Measurements from ENCODE around the gene CCDC159. TPM values are rescaled to one million over a fixed set of nuclear protein-coding genes. Genes with fewer than 3 reads are reported as not detected.
"Not testable (repeated sequence)": the region's sequence is repeated elsewhere in the genome, so short reads cannot be mapped to it uniquely, and the experiment has no call there.

CCDC159 gene
- total RNA-seq = 10 to 100 TPM; 15.1 to 21.8 TPM

- TF ChIP-seq, protein P1, sequence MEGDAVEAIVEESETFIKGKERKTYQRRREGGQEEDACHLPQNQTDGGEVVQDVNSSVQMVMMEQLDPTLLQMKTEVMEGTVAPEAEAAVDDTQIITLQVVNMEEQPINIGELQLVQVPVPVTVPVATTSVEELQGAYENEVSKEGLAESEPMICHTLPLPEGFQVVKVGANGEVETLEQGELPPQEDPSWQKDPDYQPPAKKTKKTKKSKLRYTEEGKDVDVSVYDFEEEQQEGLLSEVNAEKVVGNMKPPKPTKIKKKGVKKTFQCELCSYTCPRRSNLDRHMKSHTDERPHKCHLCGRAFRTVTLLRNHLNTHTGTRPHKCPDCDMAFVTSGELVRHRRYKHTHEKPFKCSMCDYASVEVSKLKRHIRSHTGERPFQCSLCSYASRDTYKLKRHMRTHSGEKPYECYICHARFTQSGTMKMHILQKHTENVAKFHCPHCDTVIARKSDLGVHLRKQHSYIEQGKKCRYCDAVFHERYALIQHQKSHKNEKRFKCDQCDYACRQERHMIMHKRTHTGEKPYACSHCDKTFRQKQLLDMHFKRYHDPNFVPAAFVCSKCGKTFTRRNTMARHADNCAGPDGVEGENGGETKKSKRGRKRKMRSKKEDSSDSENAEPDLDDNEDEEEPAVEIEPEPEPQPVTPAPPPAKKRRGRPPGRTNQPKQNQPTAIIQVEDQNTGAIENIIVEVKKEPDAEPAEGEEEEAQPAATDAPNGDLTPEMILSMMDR (IDR thresholded peaks at IDR 0.05) = no peak
- peaks cover 6% of the 10 kb centered on the region for H3K36me3 ChIP-seq
- peak; percentile 95 for ATAC-seq (ENCODE audit: insufficient number of reproducible peaks, low FRiP score, low read depth)
- H3K4me3 ChIP-seq = peak within 1 kb of the TSS; percentile 83
- DNase-seq (ENCODE audit: low spot score) = peak; percentile 95
- no peaks in the 10 kb centered on the region for H3K9me3 ChIP-seq
- H3K27ac ChIP-seq = peak within 1 kb of the TSS; percentile 83 to 87
- no peaks in the 10 kb centered on the region for H3K27me3 ChIP-seq (replicated peaks; ENCODE audit: insufficient read depth)
- H3K4me1 ChIP-seq (ENCODE audit: control insufficient read depth in 1 of 2, low read depth in 2 of 2) = peaks cover 18 to 37% of the 10 kb centered on the region in 2 donors
Measured at GRCh38 chr19:11346104-11346940, at the start of gene CCDC159, which contains the start of gene TMEM205. Gene CCDC159, plus strand, starts transcription at chr19:11346519. Its CDS starts 88 bp downstream, at chr19:11346607. Gene TMEM205, minus strand, starts transcription at chr19:11346268. Its CDS starts 649 bp downstream, at chr19:11345619.

DNA sequence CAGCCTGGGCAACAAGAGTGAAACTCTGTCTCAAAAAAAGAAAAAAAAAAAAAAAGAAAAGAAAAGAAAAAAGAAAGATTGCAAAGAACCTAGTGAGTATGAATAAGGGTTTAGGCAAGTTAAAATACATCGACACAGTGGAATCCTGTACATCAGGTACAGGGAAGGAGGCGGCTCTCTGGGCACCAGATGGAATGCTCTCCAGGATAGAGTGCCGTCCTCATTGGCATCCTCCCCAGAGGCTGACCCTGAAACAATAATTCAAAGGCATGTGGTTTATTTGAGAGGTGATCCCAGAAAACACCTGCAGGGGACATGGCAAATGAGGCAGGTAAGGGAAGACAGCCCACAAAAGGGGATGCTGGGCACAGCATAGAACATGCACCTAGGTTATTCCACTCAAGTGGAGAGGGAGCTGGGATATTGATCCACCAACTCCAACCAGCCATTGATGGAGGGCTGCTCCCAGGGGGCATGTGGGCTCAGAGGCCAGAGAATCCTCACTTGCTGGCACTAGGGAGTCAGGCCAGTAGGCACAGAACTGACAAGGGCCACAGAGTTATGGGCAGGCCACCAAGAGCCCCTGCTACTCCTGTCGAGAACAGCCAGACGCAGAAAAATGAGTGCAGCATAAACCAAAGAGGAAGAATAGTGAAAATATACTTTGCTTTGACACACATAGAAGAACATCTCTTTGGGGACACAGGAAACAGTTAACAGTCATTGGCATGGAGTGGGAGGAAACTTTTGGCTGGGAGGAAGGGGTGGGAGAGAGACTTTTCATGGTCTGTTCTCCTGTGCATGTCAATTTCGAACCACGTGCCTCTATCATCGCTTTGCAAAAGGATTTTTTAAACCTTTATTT lies 46.1 kb upstream of the CCDC159 start:
- Histone ChIP-seq H3K27ac (no peak overlapping the region), H3K9me3 (no peaks in the 10 kb centered on the region), H3K27me3 (replicated peaks; ENCODE audit: insufficient read depth) (no peaks in the 10 kb centered on the region), H3K4me3 (no peak overlapping the region), H3K36me3 (no peaks in the 10 kb centered on the region), H3K4me1 (ENCODE audit: control insufficient read depth in 1 of 2, low read depth in 2 of 2) (peaks cover 0 to 8% of the 10 kb centered on the region in 2 donors)
- ATAC-seq (ENCODE audit: insufficient number of reproducible peaks, low FRiP score, low read depth) (no peak), DNase-seq (ENCODE audit: low spot score) (no peak)
- TF ChIP-seq, protein P1 (IDR thresholded peaks at IDR 0.05) = no peak

DNA sequence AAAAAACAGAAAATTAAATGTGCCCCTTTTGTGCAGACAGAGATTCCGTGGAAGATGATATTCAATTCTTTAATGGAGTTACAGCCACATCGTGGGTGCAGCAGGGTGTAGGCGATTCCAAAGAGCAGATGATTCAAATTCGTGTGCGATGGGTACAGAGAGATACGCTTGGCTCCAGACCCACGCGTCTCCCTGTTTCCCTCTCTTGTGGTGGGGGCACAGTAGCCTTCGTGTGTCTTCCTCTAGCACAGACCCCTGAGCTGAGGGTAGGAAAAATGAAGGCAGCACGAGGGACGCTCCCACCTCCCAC lies 45.6 kb upstream of the CCDC159 start:
- Histone ChIP-seq H3K4me1 (ENCODE audit: control insufficient read depth in 1 of 2, low read depth in 2 of 2) (peaks cover 0 to 8% of the 10 kb centered on the region in 2 donors), H3K9me3 (no peaks in the 10 kb centered on the region), H3K36me3 (no peaks in the 10 kb centered on the region), H3K4me3 (no peak overlapping the region), H3K27ac (no peak overlapping the region), H3K27me3 (replicated peaks; ENCODE audit: insufficient read depth) (no peaks in the 10 kb centered on the region)
- no peak for ATAC-seq (ENCODE audit: insufficient number of reproducible peaks, low FRiP score, low read depth)
- DNase-seq (ENCODE audit: low spot score) = no peak
- TF ChIP-seq, protein P1 (IDR thresholded peaks at IDR 0.05) = no peak

DNA sequence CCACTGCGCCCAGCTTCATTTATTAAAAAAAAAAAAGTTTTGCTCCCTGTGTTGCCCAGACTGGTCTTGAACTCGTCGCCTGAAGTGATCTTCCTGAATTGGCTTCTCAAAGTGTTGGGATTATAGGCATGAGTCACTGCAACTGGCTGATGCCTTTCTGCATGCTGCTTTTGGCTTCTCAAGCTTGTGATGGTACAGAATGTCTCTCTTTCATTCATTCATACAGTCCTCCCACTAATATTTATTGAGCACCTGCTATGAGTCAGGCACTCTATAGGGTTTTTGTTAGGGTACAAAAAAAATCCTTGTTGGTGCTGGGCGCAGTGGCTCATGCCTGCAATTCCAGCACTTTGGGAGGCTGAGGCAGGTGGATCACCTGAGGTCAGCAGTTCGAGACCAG lies 41.4 kb upstream of the CCDC159 start:
- TF ChIP-seq, protein P1 (IDR thresholded peaks at IDR 0.05) = no peak
- Histone ChIP-seq H3K27ac (no peak overlapping the region), H3K4me1 (ENCODE audit: control insufficient read depth in 1 of 2, low read depth in 2 of 2) (no peaks in the 10 kb centered on the region), H3K9me3 (no peaks in the 10 kb centered on the region), H3K27me3 (replicated peaks; ENCODE audit: insufficient read depth) (no peaks in the 10 kb centered on the region), H3K36me3 (no peaks in the 10 kb centered on the region), H3K4me3 (no peak overlapping the region)
- ATAC-seq (ENCODE audit: insufficient number of reproducible peaks, low FRiP score, low read depth) (no peak), DNase-seq (ENCODE audit: low spot score) (no peak)

DNA sequence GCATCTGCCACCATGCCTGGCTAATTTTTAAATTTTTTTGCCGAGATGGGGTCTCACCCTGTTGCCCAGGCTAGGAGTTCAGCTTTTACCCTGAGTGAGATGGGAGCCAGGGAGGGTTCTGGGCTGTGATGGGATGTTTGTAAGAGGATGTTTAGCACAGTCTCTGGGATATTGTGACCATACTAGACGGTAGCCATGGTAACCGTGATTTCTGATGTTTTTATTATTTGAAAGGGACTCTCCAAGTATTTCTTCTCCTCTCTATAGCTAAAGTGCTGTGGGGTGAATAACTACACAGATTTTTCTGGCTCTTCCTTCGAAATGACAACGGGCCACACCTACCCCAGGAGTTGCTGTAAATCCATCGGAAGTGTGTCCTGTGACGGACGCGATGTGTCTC lies 40.0 kb upstream of the CCDC159 start:
- DNase-seq (ENCODE audit: low spot score) = no peak
- H3K4me1 ChIP-seq (ENCODE audit: control insufficient read depth in 1 of 2, low read depth in 2 of 2) = no peaks in the 10 kb centered on the region
- ATAC-seq (ENCODE audit: insufficient number of reproducible peaks, low FRiP score, low read depth) = no peak
- no peaks in the 10 kb centered on the region for H3K9me3 ChIP-seq
- no peak overlapping the region for H3K4me3 ChIP-seq
- no peaks in the 10 kb centered on the region for H3K27me3 ChIP-seq (replicated peaks; ENCODE audit: insufficient read depth)
- H3K27ac ChIP-seq = no peak overlapping the region
- H3K36me3 ChIP-seq = no peaks in the 10 kb centered on the region
- TF ChIP-seq, protein P1 (IDR thresholded peaks at IDR 0.05) = no peak

DNA sequence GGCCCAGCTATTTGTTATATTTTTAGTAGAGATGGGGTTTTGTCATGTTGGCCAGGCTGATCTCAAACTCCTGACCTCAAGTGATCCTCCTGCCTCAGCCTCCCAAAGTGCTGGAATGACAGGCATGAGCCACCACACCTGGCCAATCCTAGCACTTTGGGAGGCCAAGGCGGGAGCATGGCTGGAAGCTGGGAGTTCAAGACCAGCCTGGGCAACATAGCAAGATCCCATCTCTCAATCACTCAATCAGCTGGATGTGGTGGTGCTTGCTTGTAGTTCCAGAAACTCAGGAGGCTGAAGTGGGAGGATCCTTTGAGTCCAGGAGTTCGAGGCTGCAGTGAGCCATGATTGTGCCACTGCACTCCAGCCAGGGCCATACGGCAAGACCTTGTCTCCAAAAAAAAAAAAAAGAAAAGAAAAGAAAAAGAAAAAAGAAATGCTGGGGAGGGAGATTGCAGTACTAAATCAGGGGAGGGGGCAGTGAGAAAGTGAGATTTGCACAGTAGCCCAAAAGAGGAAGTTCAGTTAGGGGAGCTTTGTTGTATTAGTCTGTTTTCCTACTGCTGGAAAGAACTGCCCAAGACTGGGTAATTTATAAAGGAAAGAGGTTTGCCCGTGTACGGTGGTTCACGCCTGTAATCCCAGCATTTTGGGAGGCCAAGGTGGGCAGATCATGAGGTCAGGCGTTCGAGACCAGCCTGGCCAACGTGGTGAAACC lies 25.9 kb upstream of the CCDC159 start:
- not testable (repeated sequence) for H3K9me3 ChIP-seq; H3K36me3 ChIP-seq; H3K27me3 ChIP-seq (replicated peaks; ENCODE audit: insufficient read depth); H3K27ac ChIP-seq; ATAC-seq (ENCODE audit: insufficient number of reproducible peaks, low FRiP score, low read depth); DNase-seq (ENCODE audit: low spot score); H3K4me3 ChIP-seq
- H3K4me1 ChIP-seq (ENCODE audit: control insufficient read depth in 1 of 2, low read depth in 2 of 2) = peaks cover 10 to 14% of the 10 kb centered on the region in 2 donors

All from thoracic aorta (tissue), 2 donors.